ENCODE data around the gene MUC5B. TPM values are rescaled to one million over a fixed set of nuclear protein-coding genes. Genes with fewer than 3 reads are reported as not detected.

MUC5B gene
- total and polyA plus RNA-seq, 2 of the 13 experiments (the other 11 are each of a cell fraction or from before 2014, with no cell fraction given) = 0.01 TPM; not detected in 1

GRCh38 chr11:1257916-1258315 is 35.0 kb downstream of the MUC5B start:
- POLR2A ChIA-PET = no interaction called here
- no peaks in the 10 kb centered on the region; a peak in 1 of 5 replicates for H3K27me3 ChIP-seq (ENCODE audit: control insufficient read depth in 1 of 2, insufficient read depth in 2 of 2, low read length in 2 of 2)
- no peak overlapping the region for H3K9ac ChIP-seq (ENCODE audit: insufficient read depth, low read depth, low read length)
- H3K4me2 ChIP-seq (ENCODE audit: low read depth, low read length) = no peak overlapping the region
- no peaks in the 10 kb centered on the region for H3K79me2 ChIP-seq (ENCODE audit: insufficient read depth, low read length)
- no peaks in the 10 kb centered on the region for H4K20me1 ChIP-seq (ENCODE audit: insufficient read depth, low read length)
- H3K4me1 ChIP-seq (ENCODE audit: insufficient read depth, low read length) = peaks cover 20% of the 10 kb centered on the region
- WGBS (ENCODE audit: low lambda C conversion rate) = 33% methylated on average over 3 of the region's 16 CpGs
- no TSS peak for BruUV-seq (replicated peaks)
- FAIRE-seq (no peak), ATAC-seq (no peak), DNase-seq (ENCODE audit: low spot score) (no peak)
- no peak overlapping the region for H3K27ac ChIP-seq (ENCODE audit: extremely low read length, insufficient read depth, low read length)
- no peak overlapping the region for H3K4me3 ChIP-seq (replicated peaks in 1 of 3; ENCODE audit: insufficient read depth in 1 of 3, low read depth in 2 of 3, low read length in 3 of 3)
- H3K36me3 ChIP-seq (replicated peaks in 1 of 2; ENCODE audit: control insufficient read depth in 1 of 2, insufficient read depth in 2 of 2, low read length in 2 of 2) = no peaks in the 10 kb centered on the region
- no peaks in the 10 kb centered on the region for H3K9me3 ChIP-seq (ENCODE audit: low read length)
- in situ Hi-C loops (cut with HindIII; ENCODE audit: extremely low pct_ligation_motif_present, low pct_unique_long_range_greater_than_20kb) = no loop called here
- H2AFZ ChIP-seq (ENCODE audit: low read length) = no peak overlapping the region
- intact Hi-C loops (cut with micrococcal nuclease; ENCODE audit: unreplicated experiment) = no loop called here
- CTCF ChIA-PET (ENCODE audit: low intra/inter-chr PET ratio, low total read pairs) = no interaction called here
- TF ChIP-seq BRF2 (CRISPR knock-in tag; IDR thresholded peaks at IDR 0.05) = no peak
- TF ChIP-seq SNAPC2 (CRISPR knock-in tag; IDR thresholded peaks at IDR 0.05) = no peak
- no peak for TF ChIP-seq SIX1 (CRISPR knock-in tag; IDR thresholded peaks at IDR 0.05; ENCODE audit: borderline replicate concordance)
- TF ChIP-seq ZNF24 (IDR thresholded peaks at IDR 0.05) = no peak
- TF ChIP-seq KIAA2018 (CRISPR knock-in tag; IDR thresholded peaks at IDR 0.05; ENCODE audit: borderline replicate concordance) = no peak
- TF ChIP-seq IRF2 (CRISPR knock-in tag; IDR thresholded peaks at IDR 0.05) = no peak
- TF ChIP-seq ZNF20 (CRISPR knock-in tag; IDR thresholded peaks at IDR 0.05) = no peak
- TF ChIP-seq ZNF720 (CRISPR knock-in tag; IDR thresholded peaks at IDR 0.05) = no peak
- TF ChIP-seq PBX2 (CRISPR knock-in tag; IDR thresholded peaks at IDR 0.05) = no peak
- TF ChIP-seq ZNF609 (CRISPR knock-in tag; IDR thresholded peaks at IDR 0.05; ENCODE audit: borderline replicate concordance) = no peak

All from HepG2 (cell line).